Breast epithelium (tissue), 4 donors: Measurements from ENCODE around the gene TRPM2. TPM values are rescaled to one million over a fixed set of nuclear protein-coding genes. Genes with fewer than 3 reads are reported as not detected.

ENCODE experiments used
- DNase-seq, 2 donors: peaks; one replicate each; pipeline ENCODE4 v3.0.0-alpha.2; 2019; ENCODE audit warnings: low spot score in 2 of 2
- H3K27ac ChIP-seq, 2 donors: fragments of 200-600 bp; sonication (generic) in 1 of 2; one replicate each; pipeline ENCODE4 v1.5.1; 2016 to 2019; ENCODE audit warnings: mild to moderate bottlenecking in 1 of 2
- H3K27me3 ChIP-seq, 2 donors: fragments of 200-600 bp; sonication (generic) in 1 of 2; one replicate each; pipeline versions ENCODE4 v1.5.1 to v1.6.0; 2017 to 2019; ENCODE audit warnings: control low read depth in 1 of 2, mild to moderate bottlenecking in 1 of 2
- H3K36me3 ChIP-seq: fragments of 200-600 bp; one replicate; pipeline ENCODE4 v1.5.1; 2019
- H3K4me1 ChIP-seq, 2 donors: fragments of 200-600 bp; sonication (generic); one replicate each; pipeline ENCODE4 v1.5.1; 2016 to 2019; ENCODE audit warnings: control low read depth in 1 of 2
- H3K4me3 ChIP-seq, 3 donors: fragments of 200-600 bp; sonication (generic); 1 replicate in 2 of 3; 2 replicates in 1 of 3; pipeline ENCODE4 v1.5.1; 2016 to 2019; ENCODE audit warnings: mild to moderate bottlenecking in 3 of 3, moderate library complexity in 2 of 3
- H3K9me3 ChIP-seq, 2 donors: fragments of 200-600 bp; sonication (generic) in 1 of 2; one replicate each; pipeline ENCODE4 v1.5.1; 2016 to 2019; ENCODE audit warnings: control low read depth in 1 of 2
- CTCF ChIP-seq, 3 donors: fragments of 450-650 bp; IDR thresholded peaks; one replicate each; pipeline ENCODE4 v1.5.1; 2016 to 2017; ENCODE audit warnings: antibody characterized with exemption in 3 of 3, mild to moderate bottlenecking in 3 of 3, moderate library complexity in 3 of 3
- POLR2A ChIP-seq: fragments of 450-650 bp; IDR thresholded peaks from one replicate; pipeline ENCODE4 v1.6.1; 2016; ENCODE audit warnings: antibody characterized with exemption, mild to moderate bottlenecking, moderate library complexity
- POLR2AphosphoS5 ChIP-seq, 3 donors: sonication (generic); formaldehyde crosslinking; IDR thresholded peaks; one replicate each; pipeline ENCODE4 v1.6.1; 2017; ENCODE audit warnings: antibody characterized with exemption in 3 of 3
- intact Hi-C: fragments of 100-400 bp; cut with DNase I; formaldehyde crosslinking; loops from one replicate; pipeline ENCODE4 v1.15.1; 2023; ENCODE audit warnings: low total_unique reads
- total RNA-seq, 3 donors: library from RNA; depleted of rRNA; stranded (reverse); fragments of >200 nt; gene quantifications; one replicate each; pipeline ENCODE4 v1.1.0, GENCODE V29; 2016

TRPM2 gene
- total RNA-seq, 3 donors from 2014 or later = 4.3 to 7.9 (median 7.2) TPM

GRCh38 chr21:44490405-44490804 lies 137.0 kb downstream of the TRPM2 start:
- Histone ChIP-seq H3K4me3 (no peak overlapping the region), H3K9me3 (peaks cover 14 to 20% of the 10 kb centered on the region in 2 donors), H3K4me1 (no peaks in the 10 kb centered on the region), H3K27ac (no peak overlapping the region), H3K27me3 (peaks cover 0 to 2% of the 10 kb centered on the region in 2 donors), H3K36me3 (no peaks in the 10 kb centered on the region)
- TF ChIP-seq POLR2A = no peak
- TF ChIP-seq CTCF (IDR thresholded peaks at IDR 0.05) = no peak
- TF ChIP-seq POLR2AphosphoS5 (IDR thresholded peaks at IDR 0.05) = no peak
- intact Hi-C loops = no loop called here
- no peak for DNase-seq

GRCh38 chr21:44490816-44491215 lies 137.4 kb downstream of the TRPM2 start:
- no peaks in the 10 kb centered on the region for H3K36me3 ChIP-seq
- TF ChIP-seq POLR2A = no peak
- no peak for TF ChIP-seq POLR2AphosphoS5 (IDR thresholded peaks at IDR 0.05)
- TF ChIP-seq CTCF (IDR thresholded peaks at IDR 0.05) = no peak
- H3K27ac ChIP-seq = no peak overlapping the region
- no peaks in the 10 kb centered on the region for H3K27me3 ChIP-seq
- peaks cover 14 to 20% of the 10 kb centered on the region in 2 donors for H3K9me3 ChIP-seq
- H3K4me3 ChIP-seq = no peak overlapping the region
- no peaks in the 10 kb centered on the region for H3K4me1 ChIP-seq
- DNase-seq = no peak
- intact Hi-C loops = no loop called here

Other genes starting within 250 kb of the TRPM2 start
- gene PWP2, start 246.2 kb upstream of the TRPM2 start, total RNA-seq = 1 to 10 TPM; 5.8 to 9.5 (median 6.9) TPM
- 10 to 100 TPM in 1 of 3 donors, 1 to 10 TPM in 2; 8.8 to 10.7 (median 9.5) TPM for gene GATD3, start 219.9 kb upstream of the TRPM2 start, total RNA-seq
- gene ICOSLG, start 112.7 kb upstream of the TRPM2 start, total RNA-seq = 1 to 10 TPM in 2 of 3 donors, under 1 TPM in 1; 0.80 to 4.2 (median 2.6) TPM
- gene DNMT3L, start 91.7 kb upstream of the TRPM2 start, total RNA-seq = not detected
- not detected for gene AIRE, start 67.7 kb upstream of the TRPM2 start, total RNA-seq
- gene PFKL, start 53.6 kb upstream of the TRPM2 start, total RNA-seq = 100 to 1,000 TPM in 1 of 3 donors, 10 to 100 TPM in 2; 80.9 to 101 (median 97.9) TPM
- gene CFAP410, start 14.2 kb upstream of the TRPM2 start, total RNA-seq = 10 to 100 TPM; 22.2 to 31.1 (median 27.8) TPM
- 1 to 10 TPM; 1.6 to 6.4 (median 2.0) TPM for gene LRRC3, start 101.9 kb downstream of the TRPM2 start, total RNA-seq
- not detected for gene KRTAP10-1, start 186.6 kb downstream of the TRPM2 start, total RNA-seq
- not detected for gene KRTAP10-2, start 197.9 kb downstream of the TRPM2 start, total RNA-seq
- not detected for gene KRTAP10-3, start 205.2 kb downstream of the TRPM2 start, total RNA-seq
- not detected for gene KRTAP10-4, start 220.1 kb downstream of the TRPM2 start, total RNA-seq
- gene KRTAP10-5, start 227.0 kb downstream of the TRPM2 start, total RNA-seq = not detected
- gene KRTAP10-6, start 238.9 kb downstream of the TRPM2 start, total RNA-seq = not detected
- gene KRTAP10-7, start 247.0 kb downstream of the TRPM2 start, total RNA-seq = not detected